CD14-positive monocyte (primary cell): Measurements from ENCODE around the gene PYGL. TPM values are rescaled to one million over a fixed set of nuclear protein-coding genes. Genes with fewer than 3 reads are reported as not detected.

ENCODE experiments used
- DNase-seq, 3 donors: peaks; one replicate each; pipeline ENCODE4 v3.0.0-alpha.2; 2011 to 2022
- H2AFZ ChIP-seq: 2 replicates; pipeline ENCODE4 v1.6.0; 2012; ENCODE audit warnings: mild to moderate bottlenecking, low read depth, low read length, inconsistent platforms; ENCODE audit not compliant: insufficient read depth, poor library complexity, severe bottlenecking
- H3K27ac ChIP-seq, 2 donors: 1 replicate in 1 of 2; 2 replicates in 1 of 2; pipeline ENCODE4 v1.5.1; 2012 to 2013; ENCODE audit warnings: low read length in 2 of 2, control low read depth in 1 of 2, inconsistent platforms in 1 of 2, low read depth in 1 of 2, mild to moderate bottlenecking in 1 of 2
- H3K27me3 ChIP-seq, 2 donors: one replicate each; pipeline versions ENCODE4 v1.6.0 to v1.6.1; 2011 to 2013; ENCODE audit warnings: low read length in 2 of 2; ENCODE audit not compliant: control insufficient read depth in 2 of 2, insufficient read depth in 2 of 2
- H3K36me3 ChIP-seq, 2 donors: replicated peaks in 1 of 2; 1 replicate in 1 of 2; 2 replicates in 1 of 2; pipeline versions ENCODE4 v1.5.1 to v1.6.1; 2012 to 2013; ENCODE audit warnings: low read length in 2 of 2, control low read depth in 1 of 2, inconsistent platforms in 1 of 2, mild to moderate bottlenecking in 1 of 2; ENCODE audit not compliant: insufficient read depth in 2 of 2, control insufficient read depth in 1 of 2
- H3K4me1 ChIP-seq, 2 donors: 1 replicate in 1 of 2; 2 replicates in 1 of 2; pipeline versions ENCODE4 v1.5.1 to v1.6.1; 2012 to 2013; ENCODE audit warnings: low read length in 2 of 2, control low read depth in 1 of 2, inconsistent platforms in 1 of 2, mild to moderate bottlenecking in 1 of 2, moderate library complexity in 1 of 2; ENCODE audit not compliant: insufficient read depth in 2 of 2, control insufficient read depth in 1 of 2
- H3K4me2 ChIP-seq: replicated peaks from 2 replicates; pipeline ENCODE3; 2012; ENCODE audit warnings: low read length, moderate library complexity, mild to moderate bottlenecking; ENCODE audit not compliant: poor library complexity, severe bottlenecking; ENCODE audit errors: extremely low read depth
- H3K4me3 ChIP-seq, 3 experiments: fragments of 200-600 bp in 1 of 3; sonication (generic) in 1 of 3; replicated peaks in 1 of 3; 1 replicate in 2 of 3; 2 replicates in 1 of 3; pipeline ENCODE4 v1.5.1; 2011 to 2013; ENCODE audit warnings: low read length in 3 of 3, mild to moderate bottlenecking in 3 of 3, control low read depth in 2 of 3, low read depth in 2 of 3, inconsistent platforms in 1 of 3, moderate library complexity in 1 of 3
- H3K79me2 ChIP-seq: 2 replicates; pipeline ENCODE4 v1.6.0; 2012; ENCODE audit warnings: mild to moderate bottlenecking, control low read depth, inconsistent platforms, low read length, moderate library complexity; ENCODE audit not compliant: insufficient read depth
- H3K9ac ChIP-seq: 2 replicates; pipeline ENCODE4 v1.6.0; 2017; ENCODE audit warnings: low read length, mild to moderate bottlenecking; ENCODE audit not compliant: insufficient read depth, poor library complexity, severe bottlenecking
- H3K9me3 ChIP-seq, 2 donors: replicated peaks in 1 of 2; 1 replicate in 1 of 2; 2 replicates in 1 of 2; pipeline versions ENCODE4 v1.5.1 to v1.6.1; 2012 to 2013; ENCODE audit warnings: low read length in 2 of 2, control low read depth in 1 of 2; ENCODE audit not compliant: control insufficient read depth in 1 of 2, insufficient read depth in 1 of 2
- H4K20me1 ChIP-seq: 2 replicates; pipeline ENCODE4 v1.6.0; 2012; ENCODE audit warnings: mild to moderate bottlenecking, low read length, control low read depth, moderate library complexity; ENCODE audit not compliant: insufficient read depth
- H3K27ac Mint-ChIP-seq, 7 donors: one replicate each; pipeline ENCODE4 v1.8.0; 2020; ENCODE audit warnings: mild to moderate bottlenecking in 7 of 7, mixed read lengths in 7 of 7, moderate library complexity in 6 of 7, inconsistent platforms in 2 of 7
- H3K27me3 Mint-ChIP-seq, 3 donors: one replicate each; pipeline ENCODE4 v1.8.0; 2021 to 2022; ENCODE audit warnings: low read depth in 3 of 3, mild to moderate bottlenecking in 3 of 3, mixed read lengths in 3 of 3, moderate library complexity in 3 of 3, inconsistent platforms in 1 of 3
- H3K36me3 Mint-ChIP-seq, 2 donors: one replicate each; pipeline ENCODE4 v1.8.0; 2020; ENCODE audit warnings: mixed read lengths in 2 of 2, inconsistent platforms in 1 of 2, mild to moderate bottlenecking in 1 of 2
- H3K4me1 Mint-ChIP-seq: one replicate; pipeline ENCODE4 v1.8.0; 2020; ENCODE audit warnings: mild to moderate bottlenecking, mixed read lengths
- H3K4me3 Mint-ChIP-seq, 2 donors: one replicate each; pipeline ENCODE4 v1.8.0; 2020; ENCODE audit warnings: mild to moderate bottlenecking in 2 of 2, mixed read lengths in 2 of 2, moderate library complexity in 1 of 2
- H3K9me3 Mint-ChIP-seq, 7 donors: one replicate each; pipeline ENCODE4 v1.8.0; 2020 to 2022; ENCODE audit warnings: mixed read lengths in 7 of 7, mild to moderate bottlenecking in 6 of 7, moderate library complexity in 6 of 7, inconsistent platforms in 2 of 7
- CTCF ChIP-seq: fragments of 200-600 bp; IDR thresholded peaks from one replicate; pipeline ENCODE4 v1.8.0; 2022; ENCODE audit warnings: antibody characterized with exemption, mild to moderate bottlenecking
- WGBS: methylation state at CpG from one replicate; pipeline ENCODE4 v1.1.5; 2013; ENCODE audit warnings: missing lambda C conversion rate; ENCODE audit not compliant: insufficient coverage; 5-methylcytosine and 5-hydroxymethylcytosine counted together
- intact Hi-C, 2 donors: fragments of 100-400 bp; cut with micrococcal nuclease; formaldehyde crosslinking; loops; one replicate each; pipeline versions ENCODE4 v1.15.0 to v1.15.1; 2023
- polyA plus RNA-seq, 3 donors: library from polyadenylated mRNA; depleted of rRNA in 1 of 3; unstranded in 2 of 3; stranded (reverse) in 1 of 3; fragments of 300-500 nt in 2 of 3; fragments of >200 nt in 1 of 3; fragmentation: Illumina TruSeq in 2 of 3; gene quantifications; 1 replicate in 2 of 3; 2 replicates in 1 of 3; pipeline ENCODE4 v1.2.3, GENCODE V29; 2012 to 2021

PYGL gene
- polyA plus RNA-seq, 3 donors = 125 to 184 (median 166) TPM

GRCh38 chr14:50871228-50871627, 73.1 kb downstream of the PYGL start:
- Histone ChIP-seq H3K4me1 (peaks cover 17 to 25% of the 10 kb centered on the region in 2 donors), H2AFZ (no peak overlapping the region), H3K9ac (no peak overlapping the region), H3K79me2 (no peaks in the 10 kb centered on the region), H3K27me3 (peaks cover 18 to 19% of the 10 kb centered on the region in 2 donors), H4K20me1 (no peaks in the 10 kb centered on the region), H3K9me3 (no peaks in the 10 kb centered on the region), H3K36me3 (no peaks in the 10 kb centered on the region), H3K4me2 (no peak overlapping the region), H3K4me3 (no peak overlapping the region), H3K27ac (no peak overlapping the region)
- peak overlapping the region in 1 of 2 donors; percentile 72 for H3K4me3 Mint-ChIP-seq
- peaks cover 21 to 30% (median 22%) of the 10 kb centered on the region in 3 donors for H3K27me3 Mint-ChIP-seq
- no peak for DNase-seq
- TF ChIP-seq CTCF = no peak
- H3K4me1 Mint-ChIP-seq = peaks cover 28% of the 10 kb centered on the region
- intact Hi-C loops = loop anchor here in 1 of 2 donors (2.0 kb wide), 1 partner anchor 76 kb away; no protein-coding TSS in a partner anchor
- peaks cover 9 to 21% of the 10 kb centered on the region in 2 donors for H3K36me3 Mint-ChIP-seq
- peak overlapping the region in 1 of 7 donors; percentile 11 for H3K27ac Mint-ChIP-seq
- peaks cover 0 to 7% (median 0%) of the 10 kb centered on the region in 7 donors for H3K9me3 Mint-ChIP-seq
- 74% methylated on average over 5 of the region's 5 CpGs for WGBS

- 54% methylated on average over 6 of the region's 11 CpGs for WGBS
- Histone ChIP-seq H4K20me1 (no peaks in the 10 kb centered on the region), H3K4me2 (peak overlapping the region; percentile 17), H3K9ac (no peak overlapping the region), H3K79me2 (no peaks in the 10 kb centered on the region), H3K4me3 (peak overlapping the region in 1 of 3 experiments; percentile 5), H3K36me3 (no peaks in the 10 kb centered on the region), H3K27ac (no peak overlapping the region), H3K4me1 (peaks cover 11 to 13% of the 10 kb centered on the region in 2 donors), H2AFZ (peak overlapping the region; percentile 62), H3K9me3 (no peaks in the 10 kb centered on the region), H3K27me3 (no peaks in the 10 kb centered on the region)
- Mint-ChIP-seq H3K27ac (peak overlapping the region in 1 of 7 donors; percentile 58), H3K36me3 (peaks cover 0 to 1% of the 10 kb centered on the region in 2 donors), H3K9me3 (peaks cover 0 to under 1% (median 0%) of the 10 kb centered on the region in 7 donors), H3K4me1 (peaks cover 16% of the 10 kb centered on the region), H3K27me3 (peaks cover 4 to 5% (median 4%) of the 10 kb centered on the region in 3 donors), H3K4me3 (peak overlapping the region in 1 of 2 donors; percentile 60)
- intact Hi-C loops = no loop called here
- TF ChIP-seq CTCF = no peak
- DNase-seq = peak in 1 of 3 donors; percentile 11
These were observed 78.7 kb downstream of the PYGL start for GRCh38 chr14:50865391-50866076.
